Right cardiac atrium (tissue), 5 donors: Measurements from ENCODE around the gene F7. TPM values are rescaled to one million over a fixed set of nuclear protein-coding genes. Genes with fewer than 3 reads are reported as not detected.
A peak's percentile ranks its signal among the peaks of the same experiment; 100 is the strongest.
"Not testable (repeated sequence)": the region's sequence is repeated elsewhere in the genome, so short reads cannot be mapped to it uniquely, and the experiment has no call there.

ENCODE experiments used
- ATAC-seq, 2 donors: fragments of 200-7000 bp; cut with Tn5 transposase; one replicate each; pipeline versions ENCODE4 v1.8.0 to v1.9.1; 2020; ENCODE audit warnings: moderate library complexity in 2 of 2, mild to moderate bottlenecking in 1 of 2
- DNase-seq, 3 donors: peaks; one replicate each; pipeline ENCODE4 v3.0.0-alpha.2; 2020
- H3K27ac ChIP-seq: one replicate; pipeline ENCODE4 v1.5.1; 2013; ENCODE audit warnings: mild to moderate bottlenecking, low read length, control low read depth, moderate library complexity
- H3K27me3 ChIP-seq: one replicate; pipeline ENCODE4 v1.6.1; 2013; ENCODE audit not compliant: control insufficient read depth, insufficient read depth
- H3K4me1 ChIP-seq: one replicate; pipeline ENCODE4 v1.6.1; 2013; ENCODE audit warnings: low read length; ENCODE audit not compliant: control insufficient read depth, insufficient read depth
- H3K4me3 ChIP-seq: one replicate; pipeline ENCODE4 v1.5.1; 2013; ENCODE audit warnings: low read length, control low read depth
- H3K9me3 ChIP-seq: one replicate; pipeline ENCODE4 v1.6.1; 2013; ENCODE audit warnings: low read length; ENCODE audit not compliant: control insufficient read depth
- WGBS: extraction: QIAGEN DNeasy Blood & Tissue Kit; methylation state at CpG from one replicate; pipeline ENCODE4 v1.1.7; 2013; 5-methylcytosine and 5-hydroxymethylcytosine counted together
- intact Hi-C, 4 donors: fragments of 100-400 bp; cut with DNase I; formaldehyde crosslinking; loops; one replicate each; pipeline versions ENCODE4 v1.11.0 to v1.14.0; 2022 to 2023
- polyA plus RNA-seq: library from polyadenylated mRNA; stranded (reverse); fragments of 200-250 nt; gene quantifications from one replicate; pipeline ENCODE4 v1.2.3, GENCODE V29; 2013
- total RNA-seq, 4 donors: library from RNA; stranded (reverse); fragmentation: NEBNext Ultra II Directional; extraction: Animal tissue kit (Norgen Biotek cat#: 25700); gene quantifications; one replicate each; pipeline ENCODE4 v1.2.1, GENCODE V29; 2021
- donor health status: healthy with polysubstance abuse.
- donor health status: DM: no; HTN: yes; CAD: no.
- donor health status: DM: no; HTN: no; CAD: no.
- donor health status: DM: no; HTN: yes; CAD: no; lungs with severe emphysema.
- donor health status: DM: yes; HTN: yes; CAD: no.

The F7 gene
- total and polyA plus RNA-seq, 5 donors: 0.24 to 0.64 (median 0.37) TPM; not detected in 1

DNA sequence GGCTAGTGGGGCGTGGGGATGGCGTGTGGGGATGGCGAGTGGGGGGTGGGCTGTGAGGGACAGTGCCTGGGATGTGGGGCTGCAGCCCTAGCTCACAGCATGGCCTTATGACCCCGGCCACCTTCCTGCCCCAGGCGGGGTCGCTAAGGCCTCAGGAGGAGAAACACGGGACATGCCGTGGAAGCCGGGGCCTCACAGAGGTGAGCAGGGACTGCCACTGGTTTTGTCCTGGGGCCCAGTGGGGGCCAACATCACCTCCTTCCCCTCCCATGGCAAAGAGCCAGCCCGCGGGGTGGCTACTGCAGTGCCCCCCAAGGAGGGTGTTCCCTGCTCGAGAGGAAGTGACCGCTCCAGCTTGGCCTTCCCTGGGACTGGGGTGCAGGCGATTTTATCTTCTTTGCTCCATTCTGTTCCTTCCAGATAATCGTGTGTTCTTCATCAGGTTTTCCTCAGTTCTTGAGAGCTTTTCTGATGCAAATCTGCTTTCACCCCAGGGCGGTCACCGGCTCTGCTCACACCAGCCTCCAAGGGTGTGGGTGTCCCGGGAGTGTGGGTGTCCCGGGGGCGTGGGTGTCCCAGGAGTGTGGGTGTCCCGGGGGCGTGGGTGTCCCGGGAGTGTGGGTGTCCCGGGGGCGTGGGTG lies 1.2 kb downstream of the F7 start:
- H3K4me3 ChIP-seq: no peak overlapping the region
- no peaks in the 10 kb centered on the region for H3K9me3 ChIP-seq
- peak in 1 of 3 donors; percentile 46 for DNase-seq
- no peaks in the 10 kb centered on the region for H3K27me3 ChIP-seq
- 77% methylated on average over 25 of the region's 25 CpGs for WGBS
- no peak for ATAC-seq
- H3K4me1 ChIP-seq: no peaks in the 10 kb centered on the region
- intact Hi-C loops: no loop called here
- H3K27ac ChIP-seq: no peak overlapping the region

DNA sequence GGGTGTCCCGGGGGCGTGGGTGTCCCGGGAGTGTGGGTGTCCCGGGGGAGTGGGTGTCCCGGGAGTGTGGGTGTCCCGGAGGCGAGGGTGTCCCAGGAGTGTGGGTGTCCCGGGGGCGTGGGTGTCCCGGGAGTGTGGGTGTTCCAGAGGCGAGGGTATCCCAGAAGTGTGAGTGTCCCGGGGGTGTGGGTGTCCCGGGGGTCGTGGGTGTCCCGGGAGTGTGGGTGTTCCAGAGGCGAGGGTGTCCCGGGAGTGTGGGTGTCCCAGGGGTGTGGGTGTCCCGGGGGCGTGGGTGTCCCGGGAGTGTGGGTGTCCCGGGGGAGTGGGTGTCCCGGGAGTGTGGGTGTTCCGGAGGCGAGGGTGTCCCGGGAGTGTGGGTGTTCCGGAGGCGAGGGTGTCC lies 2.9 kb downstream of the F7 start:
- intact Hi-C loops, H3K9me3 ChIP-seq, H3K4me3 ChIP-seq, H3K27ac ChIP-seq, H3K27me3 ChIP-seq, ATAC-seq, H3K4me1 ChIP-seq: not testable (repeated sequence)
- DNase-seq: peak in 2 of 3 donors; percentile 3 to 37
- WGBS: 98% methylated on average over 27 of the region's 27 CpGs

DNA sequence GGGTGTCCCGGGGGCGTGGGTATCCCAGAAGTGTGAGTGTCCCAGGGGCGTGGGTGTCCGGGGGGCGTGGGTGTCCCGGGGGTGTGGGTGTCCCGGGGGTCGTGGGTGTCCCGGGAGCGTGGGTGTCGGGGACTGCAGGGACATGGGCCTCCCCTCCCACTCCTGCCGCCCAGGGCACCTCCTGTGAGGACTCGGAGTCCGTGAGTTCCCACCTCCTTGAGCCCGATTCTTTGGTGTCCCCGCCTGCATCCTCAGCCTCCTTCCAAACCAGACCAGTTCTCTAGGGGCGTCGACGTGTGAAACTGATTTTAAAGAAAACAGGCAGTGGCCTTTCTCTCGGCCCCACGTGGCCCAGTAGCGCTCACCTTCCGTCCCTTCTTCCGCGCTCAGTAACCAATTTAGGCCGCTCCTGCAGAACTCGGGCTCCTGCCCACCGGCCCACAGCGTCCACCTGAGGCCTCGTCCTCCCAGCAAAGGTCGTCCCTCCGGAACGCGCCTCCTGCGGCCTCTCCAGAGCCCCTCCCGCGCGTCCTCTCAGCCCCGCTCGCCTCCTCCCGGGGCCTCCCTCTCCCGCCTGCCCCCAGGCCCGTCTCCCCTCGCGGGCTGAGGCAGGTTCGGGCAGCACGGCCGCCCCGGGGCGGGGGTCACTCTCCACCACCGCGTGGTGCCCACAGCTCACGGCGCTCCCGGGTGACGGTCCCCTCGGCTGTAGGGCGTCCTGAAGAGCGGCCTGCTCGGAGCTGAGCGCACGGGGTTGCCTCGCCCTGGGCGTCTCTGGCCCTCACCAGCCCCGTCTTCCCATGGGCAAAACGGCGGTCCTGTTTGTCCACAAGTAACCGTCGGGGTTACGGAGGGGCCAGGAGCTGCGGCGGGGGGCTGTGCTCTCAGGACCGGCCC lies 3.8 kb downstream of the F7 start:
- intact Hi-C loops: no loop called here
- Histone ChIP-seq H3K27me3 (no peaks in the 10 kb centered on the region), H3K27ac (no peak overlapping the region), H3K9me3 (no peaks in the 10 kb centered on the region), H3K4me1 (no peaks in the 10 kb centered on the region), H3K4me3 (no peak overlapping the region)
- peak in 2 of 3 donors; percentile 16 to 66 for DNase-seq
- peak; percentile 14 to 41 for ATAC-seq
- WGBS: 26% methylated on average over 73 of the region's 73 CpGs

DNA sequence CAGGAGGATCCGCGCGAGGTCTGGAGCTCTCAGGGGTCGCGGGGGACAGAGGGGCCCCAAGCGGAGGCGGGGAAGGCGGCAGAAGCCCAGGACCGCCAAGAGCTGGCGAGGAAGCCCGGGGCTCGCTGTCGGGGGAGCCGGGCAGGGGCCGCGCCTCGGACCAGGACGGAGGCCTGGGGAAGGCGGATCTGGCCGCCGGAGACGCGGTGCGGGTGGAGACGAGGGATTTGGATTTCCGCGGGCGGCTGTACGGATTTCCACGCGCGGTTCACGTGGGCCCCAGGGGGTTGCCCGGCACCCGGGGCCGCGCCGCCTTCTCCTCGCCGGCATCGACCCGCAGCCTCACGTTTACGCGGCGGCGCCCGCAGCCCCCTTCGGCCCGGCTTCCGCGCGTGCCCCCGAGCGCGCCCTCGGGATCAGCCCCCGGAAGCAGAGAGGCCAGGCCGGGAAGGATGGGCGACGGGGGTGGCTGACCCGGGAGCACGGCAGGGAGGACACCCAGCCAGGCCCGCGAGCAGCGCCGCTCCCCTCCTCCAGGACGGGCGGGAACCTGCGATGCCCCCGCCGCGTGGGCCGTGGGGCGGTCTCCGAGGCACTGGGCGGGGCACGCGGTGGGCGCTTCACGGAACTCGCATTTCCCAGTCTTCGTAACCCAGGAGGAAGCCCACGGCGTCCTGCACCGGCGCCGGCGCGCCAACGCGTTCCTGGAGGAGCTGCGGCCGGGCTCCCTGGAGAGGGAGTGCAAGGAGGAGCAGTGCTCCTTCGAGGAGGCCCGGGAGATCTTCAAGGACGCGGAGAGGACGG lies 4.7 kb downstream of the F7 start:
- peak; percentile 30 to 68 (median 64) for DNase-seq
- WGBS: 1% methylated on average over 99 of the region's 99 CpGs

DNA sequence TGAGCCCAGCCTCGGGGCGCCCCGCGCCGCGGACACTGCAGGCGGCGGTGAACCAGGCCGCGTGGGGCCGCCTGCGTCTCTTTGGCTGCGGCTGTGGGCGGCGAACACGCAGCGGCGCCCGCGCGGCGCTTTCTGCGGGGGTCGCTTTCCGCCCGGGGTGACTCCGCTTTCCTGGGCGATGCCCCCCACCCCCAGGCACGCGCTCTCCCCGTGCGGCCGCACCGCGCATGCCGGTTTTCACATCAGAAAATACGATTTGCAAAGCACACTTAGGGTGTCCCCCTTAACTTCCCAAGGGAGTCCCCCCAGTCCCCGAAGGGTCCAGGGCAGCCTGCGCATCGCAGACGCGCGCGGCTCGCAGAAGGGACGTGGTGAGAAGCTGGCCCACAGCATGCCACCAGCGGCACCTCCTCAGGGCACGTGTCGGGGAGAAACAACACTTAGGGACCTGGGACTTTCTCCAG lies 5.3 kb downstream of the F7 start:
- DNase-seq: peak in 2 of 3 donors; percentile 10 to 42
- ATAC-seq: no peak
- H3K27me3 ChIP-seq: no peaks in the 10 kb centered on the region

More for the DNA sequence above, 4.7 kb downstream of the F7 start:
- Histone ChIP-seq H3K27ac (no peak overlapping the region), H3K27me3 (no peaks in the 10 kb centered on the region), H3K4me1 (no peaks in the 10 kb centered on the region), H3K4me3 (peak overlapping the region; percentile 30), H3K9me3 (no peaks in the 10 kb centered on the region)
- intact Hi-C loops: no loop called here
- ATAC-seq: peak; percentile 52 to 54

DNA sequence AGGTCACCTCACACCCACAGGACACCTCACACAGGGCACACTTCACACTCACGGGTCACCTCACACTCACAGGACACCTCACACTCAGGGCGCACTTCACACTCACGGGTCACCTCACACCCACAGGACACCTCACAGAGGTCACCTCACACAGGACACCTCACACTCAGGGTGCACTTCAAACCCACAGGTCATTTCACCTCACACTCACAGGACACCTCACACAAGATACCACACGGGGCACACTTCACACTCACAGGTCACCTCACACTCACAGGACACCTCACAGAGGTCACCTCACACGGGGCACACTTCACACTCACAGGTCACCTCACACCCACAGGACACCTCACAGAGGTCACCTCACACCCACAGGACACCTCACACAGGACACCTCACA lies 6.2 kb downstream of the F7 start:
- intact Hi-C loops, H3K4me3 ChIP-seq, H3K27ac ChIP-seq, H3K27me3 ChIP-seq, ATAC-seq, H3K4me1 ChIP-seq, H3K9me3 ChIP-seq: not testable (repeated sequence)
- 89% methylated on average over 5 of the region's 5 CpGs for WGBS
- peak in 1 of 3 donors; percentile 2 for DNase-seq

More for the DNA sequence above, 5.3 kb downstream of the F7 start:
- Histone ChIP-seq H3K9me3 (no peaks in the 10 kb centered on the region), H3K27ac (no peak overlapping the region), H3K4me1 (no peaks in the 10 kb centered on the region), H3K4me3 (peak overlapping the region; percentile 30)
- WGBS: 18% methylated on average over 49 of the region's 49 CpGs
- intact Hi-C loops: no loop called here

DNA sequence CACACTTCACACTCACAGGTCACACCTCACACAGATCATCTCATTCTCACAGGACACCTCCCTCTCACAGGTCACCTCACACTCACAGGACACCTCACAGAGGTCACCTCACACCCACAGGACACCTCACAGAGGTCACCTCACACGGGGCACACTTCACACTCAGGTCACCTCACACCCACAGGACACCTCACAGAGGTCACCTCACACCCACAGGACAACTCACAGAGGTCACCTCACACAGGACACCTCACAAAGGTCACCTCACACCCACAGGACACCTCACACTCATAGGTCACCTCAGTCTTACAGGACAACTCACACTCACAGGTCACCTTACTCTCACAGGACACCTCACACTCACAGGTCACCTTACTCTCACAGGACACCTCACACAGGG lies 6.9 kb downstream of the F7 start:
- H3K27ac ChIP-seq, H3K4me3 ChIP-seq, H3K4me1 ChIP-seq, H3K9me3 ChIP-seq, intact Hi-C loops, H3K27me3 ChIP-seq, DNase-seq, ATAC-seq: not testable (repeated sequence)
- 92% methylated on average over 1 of the region's 1 CpG for WGBS

DNA sequence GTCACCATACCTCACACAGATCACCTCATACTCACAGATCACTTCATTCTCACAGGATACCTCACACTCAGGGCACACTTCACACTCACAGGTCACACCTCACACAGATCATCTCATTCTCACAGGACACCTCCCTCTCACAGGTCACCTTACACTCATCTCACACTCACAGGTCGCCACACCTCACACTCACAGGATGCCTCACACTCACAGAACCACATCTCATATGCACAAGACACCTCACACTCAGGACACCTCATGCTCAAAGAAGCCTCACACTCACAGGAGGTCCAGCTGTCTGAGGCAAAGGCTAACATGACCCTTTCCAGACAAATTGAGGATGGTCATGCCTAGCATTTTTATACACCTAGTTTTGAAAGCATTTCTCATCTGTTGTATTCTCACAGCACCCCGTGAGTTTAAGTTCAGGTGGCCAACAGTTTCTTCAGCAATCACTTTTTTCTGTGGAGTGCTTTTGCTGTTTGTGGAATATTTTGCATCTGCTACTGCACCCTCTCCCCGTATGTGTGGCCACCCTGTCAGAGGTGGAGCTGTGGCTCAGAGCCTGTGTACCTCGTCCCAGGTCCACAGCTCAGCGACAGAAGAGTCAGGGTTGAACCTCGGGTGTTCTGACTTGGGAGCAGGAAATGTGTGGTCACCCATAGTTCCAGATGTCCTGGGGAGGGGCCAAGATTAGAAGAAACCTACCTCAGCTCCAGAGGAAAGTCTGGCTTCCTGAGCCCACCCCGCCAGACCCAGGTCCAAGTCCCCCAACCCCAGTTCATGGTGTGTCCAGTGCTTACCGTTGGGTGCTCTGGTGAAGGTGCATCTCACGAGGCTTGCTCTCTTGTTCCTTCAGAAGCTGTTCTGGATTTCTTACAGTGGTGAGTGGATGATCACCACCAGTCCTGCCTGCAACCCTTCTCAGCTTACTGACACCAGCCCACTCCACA lies 7.6 kb downstream of the F7 start:
- no peaks in the 10 kb centered on the region for H3K9me3 ChIP-seq
- intact Hi-C loops: no loop called here
- no peak for DNase-seq

DNA sequence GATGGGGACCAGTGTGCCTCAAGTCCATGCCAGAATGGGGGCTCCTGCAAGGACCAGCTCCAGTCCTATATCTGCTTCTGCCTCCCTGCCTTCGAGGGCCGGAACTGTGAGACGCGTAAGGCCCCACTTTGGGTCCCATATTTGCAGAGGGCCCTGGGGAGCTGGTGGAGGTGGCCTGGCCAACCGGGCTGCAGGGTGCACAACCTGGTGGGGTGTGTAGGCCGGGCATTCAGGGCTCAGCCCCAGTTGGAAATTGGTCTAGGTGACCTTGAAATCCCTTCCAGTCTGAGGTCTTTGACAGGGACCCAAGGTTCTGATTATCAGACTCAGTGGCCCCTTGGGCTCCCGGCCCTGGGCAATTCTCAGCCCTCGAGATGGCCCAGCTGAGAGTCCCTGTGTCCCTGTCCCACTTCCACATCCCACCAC lies 8.3 kb downstream of the F7 start:
- Histone ChIP-seq H3K4me3 (no peak overlapping the region), H3K27ac (no peak overlapping the region), H3K4me1 (no peaks in the 10 kb centered on the region), H3K27me3 (no peaks in the 10 kb centered on the region), H3K9me3 (no peaks in the 10 kb centered on the region)
- intact Hi-C loops: no loop called here
- ATAC-seq (no peak), DNase-seq (peak in 1 of 3 donors; percentile 37)
- 94% methylated on average over 8 of the region's 8 CpGs for WGBS

More for the DNA sequence above, 7.6 kb downstream of the F7 start:
- Histone ChIP-seq H3K4me1 (no peaks in the 10 kb centered on the region), H3K27me3 (no peaks in the 10 kb centered on the region), H3K4me3 (no peak overlapping the region), H3K27ac (no peak overlapping the region)
- WGBS: 75% methylated on average over 9 of the region's 9 CpGs
- no peak for ATAC-seq
